ENCODE results near the gene HCN3.
"Not testable (repeated sequence)": the region's sequence is repeated elsewhere in the genome, so short reads cannot be mapped to it uniquely, and the experiment has no call there.

The HCN3 gene

DNA sequence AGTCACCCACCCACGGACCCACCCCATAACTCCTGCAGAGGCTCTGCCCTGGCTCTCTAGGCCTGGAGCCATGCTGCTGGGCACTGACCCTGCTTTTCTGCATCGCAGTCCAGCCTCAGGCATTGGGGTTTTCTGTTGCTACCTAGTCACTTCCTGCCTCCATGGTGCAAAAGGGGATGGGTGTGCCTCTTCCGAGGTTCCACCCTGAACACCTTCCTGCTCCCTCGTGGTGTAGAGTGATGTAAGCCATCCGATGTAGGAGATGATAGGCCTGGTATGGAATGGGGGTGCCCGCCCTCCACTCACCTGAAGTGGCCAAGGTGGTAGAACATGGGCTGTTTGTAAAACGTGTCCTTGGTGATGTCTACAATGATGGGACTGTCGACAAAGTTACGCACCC is 41.9 kb upstream of the HCN3 start:
- H3F3A ChIP-seq (ENCODE audit: insufficient read depth, low read length); H3K27ac ChIP-seq (ENCODE audit: low read depth, low read length, poor library complexity, severe bottlenecking); H3K27me3 ChIP-seq (ENCODE audit: insufficient read depth, low read length); H3K9me2 ChIP-seq (ENCODE audit: low read depth, low read length); H3K9me3 ChIP-seq (ENCODE audit: low read length); H3K4me1 ChIP-seq (ENCODE audit: insufficient read depth, low read length, severe bottlenecking); H4K20me1 ChIP-seq (ENCODE audit: insufficient read depth, low read length); H2AFZ ChIP-seq (ENCODE audit: low read length); H3K4me2 ChIP-seq (ENCODE audit: low read length); H3K4me3 ChIP-seq (ENCODE audit: low read depth, low read length, poor library complexity, severe bottlenecking); H3K9ac ChIP-seq (ENCODE audit: low read length); H3K79me2 ChIP-seq (ENCODE audit: insufficient read depth, low read length): not testable (repeated sequence)
- peaks cover 21% of the 10 kb centered on the region for H3K36me3 ChIP-seq (ENCODE audit: insufficient read depth, low read length)

DNA sequence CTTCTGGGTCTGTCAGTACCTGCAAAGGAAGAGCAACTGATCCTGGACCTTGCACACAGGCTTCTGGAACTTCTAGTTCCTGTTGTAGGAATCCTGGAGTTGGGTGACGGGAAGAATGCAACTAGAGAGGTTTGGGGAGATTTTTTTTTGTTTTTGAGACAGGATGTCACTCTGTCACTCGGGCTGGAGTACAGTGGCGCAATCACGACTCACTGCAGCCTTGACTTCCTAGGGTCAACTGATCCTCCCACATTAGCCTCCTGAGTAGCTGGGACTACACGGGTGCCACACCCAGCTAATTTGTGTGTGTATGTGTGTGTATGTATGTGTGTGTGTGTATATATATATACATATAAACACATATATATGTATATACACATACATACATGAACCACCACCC is 40.8 kb upstream of the HCN3 start:
- no peak overlapping the region for H3K27ac ChIP-seq (ENCODE audit: low read depth, low read length, poor library complexity, severe bottlenecking)
- H2AFZ ChIP-seq (ENCODE audit: low read length): no peak overlapping the region
- H3K79me2 ChIP-seq (ENCODE audit: insufficient read depth, low read length): no peaks in the 10 kb centered on the region
- H3K9ac ChIP-seq (ENCODE audit: low read length): no peak overlapping the region
- no peaks in the 10 kb centered on the region for H3F3A ChIP-seq (ENCODE audit: insufficient read depth, low read length)
- H3K27me3 ChIP-seq (ENCODE audit: insufficient read depth, low read length): no peaks in the 10 kb centered on the region
- H3K4me3 ChIP-seq (ENCODE audit: low read depth, low read length, poor library complexity, severe bottlenecking): no peak overlapping the region
- no peak overlapping the region for H3K4me2 ChIP-seq (ENCODE audit: low read length)
- TF ChIP-seq EZH2 (IDR thresholded peaks at IDR 0.05; ENCODE audit: borderline replicate concordance, low read length) (no peak), CTCF (IDR thresholded peaks at IDR 0.05; ENCODE audit: low read length) (no peak)
- no peaks in the 10 kb centered on the region for H3K9me3 ChIP-seq (ENCODE audit: low read length)
- H3K36me3 ChIP-seq (ENCODE audit: insufficient read depth, low read length): peaks cover 21% of the 10 kb centered on the region
- H4K20me1 ChIP-seq (ENCODE audit: insufficient read depth, low read length): no peaks in the 10 kb centered on the region
- H3K9me2 ChIP-seq (ENCODE audit: low read depth, low read length): no peaks in the 10 kb centered on the region
- H3K4me1 ChIP-seq (ENCODE audit: insufficient read depth, low read length, severe bottlenecking): peaks cover 13% of the 10 kb centered on the region

- peak overlapping the region; percentile 36; the same call in 1 of the 2 replicates for H3K9ac ChIP-seq (ENCODE audit: low read length)
- peaks cover 15% of the 10 kb centered on the region for H3K36me3 ChIP-seq (ENCODE audit: insufficient read depth, low read length)
- H3K4me2 ChIP-seq (ENCODE audit: low read length): peak overlapping the region; percentile 76
- H3K79me2 ChIP-seq (ENCODE audit: insufficient read depth, low read length): no peaks in the 10 kb centered on the region
- H3K27ac ChIP-seq (ENCODE audit: low read depth, low read length, poor library complexity, severe bottlenecking): peak overlapping the region; percentile 70
- H3K9me3 ChIP-seq (ENCODE audit: low read length): no peaks in the 10 kb centered on the region
- TF ChIP-seq CTCF (IDR thresholded peaks at IDR 0.05; ENCODE audit: low read length) (no peak), EZH2 (IDR thresholded peaks at IDR 0.05; ENCODE audit: borderline replicate concordance, low read length) (no peak)
- no peaks in the 10 kb centered on the region for H3F3A ChIP-seq (ENCODE audit: insufficient read depth, low read length)
- H4K20me1 ChIP-seq (ENCODE audit: insufficient read depth, low read length): no peaks in the 10 kb centered on the region
- no peaks in the 10 kb centered on the region for H3K27me3 ChIP-seq (ENCODE audit: insufficient read depth, low read length)
- peak overlapping the region; percentile 60 for H3K4me3 ChIP-seq (ENCODE audit: low read depth, low read length, poor library complexity, severe bottlenecking)
- H3K9me2 ChIP-seq (ENCODE audit: low read depth, low read length): no peaks in the 10 kb centered on the region
- no peak overlapping the region for H2AFZ ChIP-seq (ENCODE audit: low read length)
- H3K4me1 ChIP-seq (ENCODE audit: insufficient read depth, low read length, severe bottlenecking): peaks cover 44% of the 10 kb centered on the region
Measured at GRCh38 chr1:155241069-155241679, 36.1 kb upstream of the HCN3 start.

- H3K79me2 ChIP-seq (ENCODE audit: insufficient read depth, low read length): no peaks in the 10 kb centered on the region
- H2AFZ ChIP-seq (ENCODE audit: low read length): no peak overlapping the region
- no peaks in the 10 kb centered on the region for H3K9me2 ChIP-seq (ENCODE audit: low read depth, low read length)
- H3K9ac ChIP-seq (ENCODE audit: low read length): peak overlapping the region; percentile 36; the same call in 1 of the 2 replicates
- H3K27ac ChIP-seq (ENCODE audit: low read depth, low read length, poor library complexity, severe bottlenecking): peak overlapping the region; percentile 70
- H3K36me3 ChIP-seq (ENCODE audit: insufficient read depth, low read length): peaks cover 8% of the 10 kb centered on the region
- H3K27me3 ChIP-seq (ENCODE audit: insufficient read depth, low read length): no peaks in the 10 kb centered on the region
- H3K9me3 ChIP-seq (ENCODE audit: low read length): no peaks in the 10 kb centered on the region
- peaks cover 3% of the 10 kb centered on the region; the same call in 1 of the 2 replicates for H3F3A ChIP-seq (ENCODE audit: insufficient read depth, low read length)
- no peaks in the 10 kb centered on the region for H4K20me1 ChIP-seq (ENCODE audit: insufficient read depth, low read length)
- peak overlapping the region; percentile 76 for H3K4me2 ChIP-seq (ENCODE audit: low read length)
- H3K4me3 ChIP-seq (ENCODE audit: low read depth, low read length, poor library complexity, severe bottlenecking): peak overlapping the region; percentile 60
- H3K4me1 ChIP-seq (ENCODE audit: insufficient read depth, low read length, severe bottlenecking): peaks cover 44% of the 10 kb centered on the region
- TF ChIP-seq CTCF (IDR thresholded peaks at IDR 0.05; ENCODE audit: low read length): no peak
- TF ChIP-seq EZH2 (IDR thresholded peaks at IDR 0.05; ENCODE audit: borderline replicate concordance, low read length): no peak
Measured at GRCh38 chr1:155241841-155242264, 35.4 kb upstream of the HCN3 start.
